ENCODE data around the gene RPL22. TPM values are rescaled to one million over a fixed set of nuclear protein-coding genes. Genes with fewer than 3 reads are reported as not detected.

RPL22 gene
- total RNA-seq, 4 donors from 2014 or later: 126 to 281 (median 227) TPM

DNA sequence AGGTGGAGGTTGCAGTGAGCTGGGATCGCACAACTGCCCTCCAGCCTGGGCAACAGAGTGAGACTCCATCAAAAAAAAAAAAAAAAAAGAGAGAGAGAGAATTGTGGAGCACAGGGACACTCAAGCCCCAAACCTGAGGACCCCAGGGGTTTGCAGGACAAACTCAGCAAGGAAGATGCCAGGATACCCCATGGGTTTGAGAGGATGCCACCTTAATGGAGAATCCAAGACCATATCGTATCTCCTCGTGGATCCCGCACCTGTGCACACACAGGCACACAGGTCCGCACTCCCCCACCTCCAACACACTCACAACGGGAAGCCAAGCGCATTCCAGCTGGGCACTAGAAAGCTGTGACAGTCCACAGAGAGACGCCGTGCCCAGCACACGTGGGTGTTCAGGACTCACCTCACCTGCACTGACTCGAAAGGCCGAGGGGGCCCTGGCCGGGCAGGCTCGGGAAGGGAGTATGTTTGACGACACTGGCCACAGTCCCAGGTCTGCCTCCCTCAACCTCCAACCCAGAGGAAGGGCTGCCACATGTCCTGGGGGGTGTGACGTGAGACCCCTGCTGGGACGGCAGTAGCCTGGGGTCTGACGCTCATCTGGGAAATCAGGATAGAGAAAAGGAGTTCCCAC, 30.3 kb downstream of the RPL22 start:
- Histone ChIP-seq H3K27ac (no peak overlapping the region), H3K27me3 (peaks cover 59% of the 10 kb centered on the region), H3K4me3 (no peak overlapping the region), H3K36me3 (no peaks in the 10 kb centered on the region), H3K4me1 (no peaks in the 10 kb centered on the region), H3K9me3 (no peaks in the 10 kb centered on the region)
- 73% methylated on average over 2 of the region's 18 CpGs; no CpG with 5 or more reads in 1 of the 2 donors for WGBS, 2 donors (ENCODE audit: low coverage in 1 of 2)
- no peak for ATAC-seq
- TF ChIP-seq POLR2A (IDR thresholded peaks at IDR 0.05) (no peak), EP300 (IDR thresholded peaks at IDR 0.05) (no peak), POLR2AphosphoS5 (IDR thresholded peaks at IDR 0.05) (no peak), CTCF (IDR thresholded peaks at IDR 0.05) (no peak)

DNA sequence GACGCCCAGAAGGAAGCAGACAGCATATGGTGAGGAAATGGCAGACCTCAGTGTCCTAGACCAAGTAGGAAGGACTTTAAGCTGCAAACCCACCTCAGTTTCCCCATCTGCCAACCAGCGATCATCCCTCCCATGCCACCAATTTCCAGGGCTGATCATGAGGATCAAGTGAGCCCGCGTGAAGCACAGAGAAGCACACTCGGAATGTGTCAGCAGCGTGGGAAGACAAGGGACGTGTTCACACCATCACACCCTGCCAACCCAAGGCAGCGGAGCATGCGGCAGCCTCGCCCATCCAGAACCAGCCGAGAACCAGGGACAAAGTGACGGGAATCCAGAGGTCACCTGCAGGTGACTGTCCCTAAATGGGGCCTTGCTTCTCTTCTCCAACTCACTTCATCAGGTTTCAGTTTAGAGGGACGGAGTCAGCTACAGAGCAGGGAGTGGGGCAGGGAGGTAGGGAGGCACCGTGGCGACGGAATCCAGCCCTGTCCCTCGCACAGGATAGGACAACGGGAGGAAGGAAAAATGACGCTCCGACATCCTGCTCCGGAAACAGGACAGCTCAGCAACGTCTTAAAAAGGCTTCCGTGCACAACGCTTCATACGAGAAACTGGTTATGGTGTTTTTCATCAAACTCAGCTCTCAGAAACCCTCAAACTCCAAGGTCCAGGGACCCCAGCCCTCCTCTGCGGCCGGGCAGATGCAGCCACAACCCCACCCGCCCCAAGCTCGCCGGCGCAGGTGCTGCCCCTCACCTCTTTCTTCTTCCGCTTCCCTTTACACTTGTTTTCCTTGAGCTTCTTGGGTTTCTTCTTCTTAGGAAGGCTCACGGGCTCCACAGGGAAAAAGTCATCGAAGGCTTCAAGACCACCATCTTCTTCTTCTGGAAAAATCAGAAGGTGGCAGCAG, 31.7 kb downstream of the RPL22 start:
- Histone ChIP-seq H3K36me3 (no peaks in the 10 kb centered on the region), H3K9me3 (no peaks in the 10 kb centered on the region), H3K4me1 (no peaks in the 10 kb centered on the region), H3K4me3 (no peak overlapping the region), H3K27ac (no peak overlapping the region), H3K27me3 (peaks cover 61% of the 10 kb centered on the region)
- WGBS, 2 donors (ENCODE audit: low coverage in 1 of 2): 40 to 72% methylated on average over 1 to 23 of the region's 34 CpGs
- no peak for ATAC-seq
- TF ChIP-seq POLR2AphosphoS5 (IDR thresholded peaks at IDR 0.05) (no peak), CTCF (IDR thresholded peaks at IDR 0.05) (no peak), EP300 (IDR thresholded peaks at IDR 0.05) (no peak), POLR2A (IDR thresholded peaks at IDR 0.05) (no peak)

DNA sequence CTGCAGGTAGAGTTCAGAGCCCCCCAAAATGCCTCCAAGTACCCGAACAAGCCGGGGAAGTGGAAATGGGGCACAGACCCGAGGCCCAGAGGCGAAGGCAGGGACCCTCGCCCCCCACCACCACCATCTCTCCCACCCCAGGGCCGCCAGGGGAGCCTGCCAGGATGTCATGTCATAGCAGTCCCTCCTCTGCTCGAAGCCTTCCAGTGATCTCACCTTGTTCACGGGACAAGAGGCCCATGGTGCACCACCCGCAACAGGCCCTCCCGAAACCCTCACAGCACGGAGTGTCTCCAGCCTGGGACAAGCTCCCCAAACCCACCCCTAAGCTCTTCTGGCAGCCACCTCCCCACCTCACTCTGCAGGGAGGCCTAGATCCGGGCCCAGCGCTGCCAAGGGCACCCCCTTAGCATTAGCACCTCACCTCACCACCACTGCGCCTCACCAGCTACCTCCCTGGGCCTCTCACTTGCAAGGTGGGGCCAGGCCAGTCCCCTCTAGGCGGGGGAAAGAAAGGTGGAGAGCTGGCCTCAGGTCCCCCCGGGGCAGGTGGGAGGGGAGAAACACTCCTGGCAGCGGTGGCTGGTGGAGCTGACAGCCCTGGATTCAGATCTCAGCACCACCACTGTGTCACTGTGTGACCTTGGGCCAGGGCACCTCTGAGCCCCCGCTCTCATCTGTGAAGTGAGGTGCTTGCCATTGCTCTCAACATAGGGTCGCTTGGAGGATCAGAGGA, 32.6 kb downstream of the RPL22 start:
- WGBS, 2 donors (ENCODE audit: low coverage in 1 of 2): 80% methylated on average over 2 of the region's 19 CpGs; no CpG with 5 or more reads in 1 of the 2 donors
- TF ChIP-seq CTCF (IDR thresholded peaks at IDR 0.05) (no peak), POLR2AphosphoS5 (IDR thresholded peaks at IDR 0.05) (no peak), EP300 (IDR thresholded peaks at IDR 0.05) (no peak), POLR2A (IDR thresholded peaks at IDR 0.05) (no peak)
- no peaks in the 10 kb centered on the region for H3K4me1 ChIP-seq
- H3K4me3 ChIP-seq: no peak overlapping the region
- no peaks in the 10 kb centered on the region for H3K36me3 ChIP-seq
- H3K27ac ChIP-seq: no peak overlapping the region
- no peak for ATAC-seq
- H3K27me3 ChIP-seq: peaks cover 62% of the 10 kb centered on the region
- no peaks in the 10 kb centered on the region for H3K9me3 ChIP-seq

DNA sequence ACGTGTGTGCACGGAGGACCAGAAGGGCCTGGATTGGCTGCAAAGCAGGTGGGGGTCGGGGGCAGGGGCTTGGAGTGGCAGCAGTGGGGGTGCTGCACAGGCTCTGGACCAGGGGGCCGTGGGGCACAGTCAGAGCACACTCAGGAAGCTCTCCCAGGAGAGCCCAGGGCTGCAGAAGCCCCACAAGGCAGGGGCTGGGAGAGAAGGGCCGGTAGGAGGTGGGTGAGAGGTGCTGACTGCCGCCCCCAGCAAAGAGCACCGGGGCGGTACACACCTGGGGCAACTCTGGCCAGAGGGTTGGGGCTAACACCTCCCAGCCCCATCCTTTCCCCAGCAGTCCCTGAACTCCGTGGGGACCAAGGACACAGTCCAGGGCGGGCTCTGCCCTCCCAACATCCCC, 33.2 kb downstream of the RPL22 start:
- Histone ChIP-seq H3K27me3 (peaks cover 62% of the 10 kb centered on the region), H3K9me3 (no peaks in the 10 kb centered on the region), H3K36me3 (no peaks in the 10 kb centered on the region), H3K4me1 (no peaks in the 10 kb centered on the region), H3K4me3 (no peak overlapping the region), H3K27ac (no peak overlapping the region)
- WGBS, 2 donors (ENCODE audit: low coverage in 1 of 2): 36 to 68% methylated on average over 4 to 5 of the region's 10 CpGs
- no peak for TF ChIP-seq EP300 (IDR thresholded peaks at IDR 0.05)
- no peak for TF ChIP-seq POLR2AphosphoS5 (IDR thresholded peaks at IDR 0.05)
- TF ChIP-seq CTCF (IDR thresholded peaks at IDR 0.05): no peak
- TF ChIP-seq POLR2A (IDR thresholded peaks at IDR 0.05): no peak
- ATAC-seq: no peak
